Urinary bladder (tissue), 4 donors: ENCODE measurements around the gene UBC. TPM values are rescaled to one million over a fixed set of nuclear protein-coding genes. Genes with fewer than 3 reads are reported as not detected.

ENCODE experiments used
- DNase-seq: peaks from one replicate; pipeline ENCODE4 v3.0.0-alpha.2; 2015; ENCODE audit errors: extremely low spot score
- H3K27ac ChIP-seq: one replicate; pipeline ENCODE4 v1.5.1; 2013; ENCODE audit warnings: low read depth, mild to moderate bottlenecking, moderate library complexity
- H3K36me3 ChIP-seq: one replicate; pipeline ENCODE4 v1.6.1; 2013; ENCODE audit warnings: mild to moderate bottlenecking, moderate library complexity; ENCODE audit not compliant: insufficient read depth
- H3K4me1 ChIP-seq: one replicate; pipeline ENCODE4 v1.6.1; 2013; ENCODE audit warnings: mild to moderate bottlenecking, moderate library complexity; ENCODE audit not compliant: insufficient read depth
- H3K4me3 ChIP-seq: one replicate; pipeline ENCODE4 v1.5.1; 2013; ENCODE audit warnings: low read depth, low read length
- WGBS: extraction: QIAGEN DNeasy Blood & Tissue Kit; methylation state at CpG from one replicate; pipeline ENCODE4 v1.1.7; 2013; 5-methylcytosine and 5-hydroxymethylcytosine counted together
- polyA plus RNA-seq: library from polyadenylated mRNA; stranded (reverse); fragments of 200-250 nt; gene quantifications from one replicate; pipeline ENCODE4 v1.2.3, GENCODE V29; 2013
- total RNA-seq: library from RNA; depleted of rRNA; stranded (reverse); fragments of >200 nt; gene quantifications from one replicate; pipeline ENCODE4 v1.2.3, GENCODE V29; 2014
- donor health status: healthy with polysubstance abuse.
- donor health status: healthy.

The UBC gene
- total and polyA plus RNA-seq, 2 donors = 857 to 1,396 TPM

DNA sequence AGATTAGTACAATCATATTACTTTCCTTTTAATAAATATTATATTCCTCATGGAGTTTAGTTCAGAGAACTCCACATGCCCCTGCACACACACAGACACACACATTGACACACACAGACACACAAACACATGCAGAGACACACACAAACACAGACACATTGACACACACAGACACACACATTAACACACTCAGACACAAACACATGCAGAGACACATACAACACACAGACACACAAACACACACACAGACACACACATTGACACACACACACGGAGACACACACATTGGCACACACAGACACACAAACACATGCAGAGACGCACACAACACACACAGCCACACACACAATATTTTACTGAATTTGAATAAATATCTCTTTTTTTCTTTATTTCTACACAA lies 38.3 kb downstream of the UBC start:
- Histone ChIP-seq H3K36me3 (no peaks in the 10 kb centered on the region), H3K4me3 (no peak overlapping the region), H3K27ac (no peak overlapping the region), H3K4me1 (no peaks in the 10 kb centered on the region)
- DNase-seq = no peak
- 93% methylated on average over 2 of the region's 2 CpGs for WGBS

DNA sequence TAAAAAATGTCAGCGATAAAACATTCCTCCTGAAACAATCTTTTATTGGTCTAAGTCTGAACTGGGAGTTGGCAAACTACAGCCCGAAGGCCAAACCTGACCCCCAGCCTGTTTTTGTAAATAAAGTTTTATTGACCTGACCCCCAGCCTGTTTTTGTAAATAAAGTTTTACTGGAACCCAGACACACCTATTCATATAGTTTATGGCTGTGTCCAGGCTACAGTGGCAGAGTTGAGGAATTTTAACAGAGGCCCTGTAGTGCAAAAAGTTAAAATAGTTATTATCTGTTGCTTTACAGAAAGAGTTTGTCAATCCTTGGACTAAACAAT lies 38.7 kb downstream of the UBC start:
- no peak for DNase-seq
- no peaks in the 10 kb centered on the region for H3K36me3 ChIP-seq
- H3K4me1 ChIP-seq = no peaks in the 10 kb centered on the region
- 59% methylated on average over 2 of the region's 2 CpGs for WGBS
- no peak overlapping the region for H3K4me3 ChIP-seq
- H3K27ac ChIP-seq = no peak overlapping the region

DNA sequence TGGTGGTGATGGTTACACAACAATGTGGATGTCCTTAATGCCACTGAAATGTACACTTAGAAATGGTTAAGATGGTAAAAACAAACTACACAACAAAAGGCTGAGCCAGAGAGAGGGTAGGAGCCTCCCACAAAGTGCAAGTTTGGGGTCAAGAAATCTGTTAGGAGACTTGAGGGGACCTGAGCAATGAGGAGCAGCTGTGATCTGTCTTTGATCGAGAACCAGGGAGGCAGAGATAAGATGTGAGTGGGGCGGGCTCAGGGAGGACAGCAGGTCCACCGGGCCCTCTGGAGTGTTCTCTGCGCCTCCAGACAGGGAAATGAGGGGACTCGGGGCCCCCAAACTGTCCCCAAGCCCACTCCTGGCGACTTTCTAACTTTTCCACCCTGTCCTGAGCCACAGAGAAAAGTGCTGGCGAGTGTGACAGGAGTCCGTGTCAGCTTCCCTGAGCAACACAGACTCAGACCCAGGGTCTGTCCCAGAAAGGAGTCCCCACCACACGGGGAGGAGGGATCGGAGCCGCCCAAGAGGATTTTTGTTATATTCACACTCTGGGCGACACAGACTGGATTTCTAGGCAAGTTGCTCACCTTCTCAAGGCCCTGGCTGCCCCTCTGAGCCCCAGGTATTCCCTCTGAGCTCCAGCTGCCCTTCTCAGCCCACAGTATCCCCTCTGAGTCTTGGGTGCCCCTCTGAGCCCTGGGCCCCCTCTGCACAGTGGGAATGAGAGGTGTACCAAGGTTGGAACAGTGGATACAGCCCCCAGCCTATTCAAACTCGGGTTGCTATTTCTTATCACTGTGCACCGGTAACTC lies 39.3 kb downstream of the UBC start:
- Histone ChIP-seq H3K4me3 (no peak overlapping the region), H3K36me3 (no peaks in the 10 kb centered on the region), H3K4me1 (no peaks in the 10 kb centered on the region), H3K27ac (no peak overlapping the region)
- 64% methylated on average over 14 of the region's 14 CpGs for WGBS
- no peak for DNase-seq

DNA sequence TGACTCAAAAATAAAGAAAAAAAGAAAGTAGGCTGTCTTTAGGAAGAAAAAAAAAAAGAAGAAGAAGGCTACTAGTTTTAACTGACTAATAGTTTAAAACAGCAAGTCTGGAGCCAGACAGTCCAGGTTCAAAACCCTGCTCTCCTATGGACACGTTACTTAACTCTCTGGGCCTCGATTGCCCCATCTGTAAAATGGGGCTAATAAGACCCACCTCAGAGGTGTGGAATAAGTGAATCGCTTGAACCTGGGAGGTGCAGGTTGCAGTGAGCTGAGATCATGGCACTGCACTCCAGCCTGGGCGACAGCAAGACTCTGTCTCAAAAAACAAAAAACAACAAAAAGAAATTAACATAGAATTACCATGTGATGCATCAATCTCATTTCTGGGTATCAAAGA lies 40.3 kb downstream of the UBC start:
- Histone ChIP-seq H3K36me3 (no peaks in the 10 kb centered on the region), H3K4me3 (no peak overlapping the region), H3K27ac (no peak overlapping the region), H3K4me1 (no peaks in the 10 kb centered on the region)
- no peak for DNase-seq
- WGBS = 96% methylated on average over 4 of the region's 4 CpGs

DNA sequence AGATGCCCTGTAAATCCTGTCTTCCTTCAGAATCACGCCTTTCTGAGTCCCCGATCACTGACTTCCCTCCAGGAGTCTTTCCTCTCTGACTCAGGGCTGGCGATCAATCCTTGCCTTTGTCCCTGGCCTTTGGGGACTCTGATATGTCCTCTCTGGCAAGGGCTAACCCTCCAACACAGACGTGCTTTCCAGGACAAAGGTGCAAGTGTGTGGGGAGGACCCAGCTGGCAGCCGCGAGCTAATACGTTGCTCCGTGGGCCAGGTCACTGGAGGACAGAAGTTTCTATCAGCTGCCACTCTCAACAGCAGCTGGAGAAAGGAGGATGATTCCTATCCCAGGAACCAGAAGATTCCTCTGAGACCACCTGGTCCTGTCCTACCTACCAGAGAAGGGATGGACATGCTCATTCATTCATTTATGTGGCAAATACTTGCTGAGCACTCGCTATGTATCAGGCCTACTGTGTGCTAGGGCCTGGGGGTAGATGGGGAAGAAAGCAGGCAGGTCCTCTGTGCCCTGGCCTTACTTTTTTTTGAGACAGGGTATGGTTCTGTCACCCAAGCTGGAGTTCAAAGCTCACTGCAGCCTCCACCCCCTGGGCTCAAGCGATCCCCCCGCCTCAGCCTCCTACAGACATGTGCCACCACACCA lies 42.3 kb downstream of the UBC start:
- no peak for DNase-seq
- no peak overlapping the region for H3K4me3 ChIP-seq
- no peak overlapping the region for H3K27ac ChIP-seq
- WGBS = 80% methylated on average over 11 of the region's 11 CpGs
- no peaks in the 10 kb centered on the region for H3K36me3 ChIP-seq
- no peaks in the 10 kb centered on the region for H3K4me1 ChIP-seq

DNA sequence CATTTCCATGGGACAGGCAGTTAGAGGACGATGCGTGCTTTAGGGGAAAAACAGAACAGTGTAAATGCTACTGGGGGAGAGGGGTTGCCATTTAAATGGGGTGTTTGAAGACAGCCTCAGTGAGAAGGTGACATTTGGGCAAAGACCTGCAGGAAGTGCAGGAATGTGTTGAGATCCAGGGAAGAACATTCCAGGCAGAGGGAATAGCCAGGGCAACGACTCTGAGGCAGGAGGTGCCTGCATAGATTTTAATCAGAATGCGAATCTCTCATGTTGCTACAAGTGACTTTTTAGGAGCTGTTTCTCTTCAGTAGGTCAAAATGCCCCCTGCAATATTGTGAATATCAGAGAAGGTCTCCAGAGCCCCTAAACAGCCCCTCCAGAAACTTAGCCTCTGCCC lies 43.2 kb downstream of the UBC start:
- H3K4me3 ChIP-seq = no peak overlapping the region
- no peaks in the 10 kb centered on the region for H3K36me3 ChIP-seq
- DNase-seq = no peak

DNA sequence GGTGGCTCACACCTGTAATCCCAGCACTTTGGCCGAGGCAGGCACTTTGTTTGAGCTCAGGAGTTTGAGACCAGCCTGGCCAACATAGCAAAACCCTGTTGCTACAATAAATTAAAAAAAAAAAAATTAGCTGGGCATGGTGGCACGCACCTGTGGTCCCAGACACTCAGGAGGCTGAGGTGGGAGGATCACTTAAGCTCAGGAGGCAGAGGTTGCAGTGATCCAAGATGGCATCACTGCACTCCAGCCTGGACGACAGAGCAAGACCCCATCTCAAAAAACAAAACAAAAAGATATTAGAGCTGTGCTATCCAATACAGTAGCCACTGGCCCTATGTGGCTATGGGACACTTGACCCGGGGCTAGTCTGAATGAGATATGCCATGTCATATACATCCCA lies 43.9 kb downstream of the UBC start:
- no peaks in the 10 kb centered on the region for H3K36me3 ChIP-seq
- WGBS = 95% methylated on average over 4 of the region's 4 CpGs
- no peak overlapping the region for H3K4me3 ChIP-seq
- DNase-seq = no peak
- no peak overlapping the region for H3K27ac ChIP-seq
- no peaks in the 10 kb centered on the region for H3K4me1 ChIP-seq

More for the DNA sequence above, 43.2 kb downstream of the UBC start:
- H3K27ac ChIP-seq = no peak overlapping the region
- 83% methylated on average over 4 of the region's 4 CpGs for WGBS
- no peaks in the 10 kb centered on the region for H3K4me1 ChIP-seq

DNA sequence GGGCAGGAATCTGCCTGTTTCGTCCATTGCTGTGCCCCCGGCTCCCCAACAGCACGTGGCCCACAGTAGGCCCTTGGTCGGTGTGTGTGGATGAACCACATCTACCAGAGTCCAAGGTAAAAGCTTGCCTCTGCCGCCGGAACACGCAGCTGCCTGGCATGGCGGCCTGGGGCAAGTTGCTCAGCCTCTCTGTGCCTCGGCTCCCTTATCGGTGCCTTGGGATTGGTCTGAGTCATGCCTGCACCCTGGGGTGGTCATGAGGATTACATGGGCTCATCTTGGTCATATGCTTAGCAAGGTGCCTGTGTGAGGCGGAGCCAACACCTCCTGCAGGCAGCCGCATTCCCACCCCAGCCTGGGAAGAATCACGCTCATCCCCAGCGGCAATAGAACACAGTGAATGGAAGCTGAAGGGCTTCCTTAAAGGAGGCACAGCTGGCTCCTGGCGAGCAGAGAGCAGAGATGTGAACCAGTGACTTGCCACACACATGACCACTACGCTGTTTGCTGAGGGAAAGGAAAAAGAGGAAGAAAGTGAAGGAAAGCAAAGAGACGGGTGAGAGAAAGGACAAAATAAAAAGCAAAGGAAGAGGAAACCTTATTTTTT lies 45.3 kb downstream of the UBC start:
- Histone ChIP-seq H3K36me3 (no peaks in the 10 kb centered on the region), H3K4me3 (no peak overlapping the region), H3K27ac (no peak overlapping the region), H3K4me1 (no peaks in the 10 kb centered on the region)
- 76% methylated on average over 17 of the region's 17 CpGs for WGBS
- DNase-seq = no peak

DNA sequence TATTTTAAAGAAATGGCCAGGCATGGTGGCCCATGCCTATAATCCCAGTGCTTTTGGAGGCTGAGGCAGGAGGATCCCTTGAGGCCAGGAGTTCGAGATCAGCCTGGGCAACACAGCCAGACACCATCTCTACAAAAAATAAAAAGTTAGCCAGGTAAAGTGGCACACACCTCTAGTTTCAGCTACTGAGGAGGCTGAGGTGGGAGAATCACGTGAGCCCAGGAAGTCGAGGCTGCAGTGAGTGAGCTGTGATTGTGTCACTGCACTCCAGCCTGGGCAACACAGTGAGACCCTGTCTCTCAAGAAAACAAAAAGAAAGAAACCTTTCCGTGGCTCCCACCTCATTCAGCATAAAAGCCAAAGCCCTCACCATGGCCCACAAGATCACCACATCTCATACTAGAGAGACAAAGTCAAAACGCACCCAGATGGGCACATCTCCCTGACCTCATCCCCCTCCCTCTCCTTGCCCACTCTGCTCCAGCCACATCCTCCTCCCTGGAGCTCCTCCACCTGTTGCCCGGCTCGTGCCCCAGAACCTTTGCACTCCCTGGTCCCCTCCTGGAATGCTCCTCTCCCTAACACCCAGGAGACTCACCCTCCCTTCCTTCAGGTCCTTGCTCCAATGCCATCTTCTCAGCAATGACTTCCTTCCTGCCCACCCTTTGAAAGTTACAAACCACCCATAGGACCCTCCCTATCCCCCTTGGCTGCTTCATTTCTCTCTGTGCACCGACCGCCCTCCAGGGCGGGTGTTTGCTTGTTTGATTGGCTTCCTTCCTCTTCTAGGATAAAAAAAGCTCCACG lies 46.0 kb downstream of the UBC start:
- no peaks in the 10 kb centered on the region for H3K36me3 ChIP-seq
- no peak overlapping the region for H3K4me3 ChIP-seq
- DNase-seq = no peak
- no peak overlapping the region for H3K27ac ChIP-seq
- WGBS = 71% methylated on average over 11 of the region's 11 CpGs
- H3K4me1 ChIP-seq = no peaks in the 10 kb centered on the region

DNA sequence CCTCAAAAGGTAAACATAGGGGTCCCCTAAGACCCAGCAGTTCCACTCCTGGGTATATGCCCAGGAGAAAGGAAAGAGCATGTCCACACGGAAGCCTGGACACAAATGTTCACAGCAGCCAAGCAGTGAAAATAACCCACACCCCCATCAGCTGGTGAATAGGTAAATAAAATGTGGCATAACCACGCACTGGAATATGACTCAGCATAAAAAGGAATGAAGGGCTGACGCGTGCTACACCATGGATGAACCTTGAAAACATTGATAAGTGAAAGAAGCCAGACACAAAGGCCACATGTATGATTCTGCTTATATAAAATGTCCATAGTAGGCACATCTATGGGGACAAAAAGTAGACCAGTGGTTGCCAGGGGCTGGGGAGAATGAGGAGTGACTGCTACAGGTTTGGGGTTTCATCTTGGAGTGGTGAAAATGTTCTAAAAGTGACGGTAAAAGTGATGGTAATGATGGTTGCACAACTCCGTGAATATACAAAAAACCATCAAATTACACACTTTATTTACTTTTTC lies 47.0 kb downstream of the UBC start:
- Histone ChIP-seq H3K4me1 (peaks cover 2% of the 10 kb centered on the region), H3K27ac (no peak overlapping the region), H3K36me3 (no peaks in the 10 kb centered on the region), H3K4me3 (no peak overlapping the region)
- no peak for DNase-seq
- WGBS = 59% methylated on average over 6 of the region's 6 CpGs

DNA sequence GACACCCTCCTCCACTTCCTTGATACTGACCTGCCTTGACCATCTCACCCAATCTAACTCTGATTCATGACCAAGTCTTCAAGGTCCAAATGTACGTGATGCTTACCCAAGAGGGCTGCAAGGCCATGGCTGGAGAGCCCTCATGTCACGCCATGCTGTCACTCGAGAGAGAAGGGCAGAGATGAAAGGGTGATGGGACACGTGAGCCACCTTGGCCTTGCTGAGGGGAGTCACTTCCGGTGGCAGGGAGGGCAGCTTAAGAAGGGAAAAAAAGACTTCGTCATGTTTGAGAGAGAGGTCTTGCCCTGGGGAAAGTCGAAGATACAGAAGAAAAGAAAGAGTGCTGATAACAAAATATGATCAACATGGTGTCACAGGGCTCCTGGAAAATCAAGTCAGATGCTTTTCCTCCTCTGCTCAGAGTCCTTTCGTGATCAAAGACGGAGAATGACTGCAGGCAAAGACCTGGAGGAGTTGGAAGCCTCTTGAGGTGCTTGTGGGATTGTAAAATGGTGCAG lies 47.5 kb downstream of the UBC start:
- no peak for DNase-seq
- H3K27ac ChIP-seq = no peak overlapping the region
- H3K4me1 ChIP-seq = peaks cover 2% of the 10 kb centered on the region
- H3K36me3 ChIP-seq = no peaks in the 10 kb centered on the region
- no peak overlapping the region for H3K4me3 ChIP-seq
- 86% methylated on average over 9 of the region's 9 CpGs for WGBS

DNA sequence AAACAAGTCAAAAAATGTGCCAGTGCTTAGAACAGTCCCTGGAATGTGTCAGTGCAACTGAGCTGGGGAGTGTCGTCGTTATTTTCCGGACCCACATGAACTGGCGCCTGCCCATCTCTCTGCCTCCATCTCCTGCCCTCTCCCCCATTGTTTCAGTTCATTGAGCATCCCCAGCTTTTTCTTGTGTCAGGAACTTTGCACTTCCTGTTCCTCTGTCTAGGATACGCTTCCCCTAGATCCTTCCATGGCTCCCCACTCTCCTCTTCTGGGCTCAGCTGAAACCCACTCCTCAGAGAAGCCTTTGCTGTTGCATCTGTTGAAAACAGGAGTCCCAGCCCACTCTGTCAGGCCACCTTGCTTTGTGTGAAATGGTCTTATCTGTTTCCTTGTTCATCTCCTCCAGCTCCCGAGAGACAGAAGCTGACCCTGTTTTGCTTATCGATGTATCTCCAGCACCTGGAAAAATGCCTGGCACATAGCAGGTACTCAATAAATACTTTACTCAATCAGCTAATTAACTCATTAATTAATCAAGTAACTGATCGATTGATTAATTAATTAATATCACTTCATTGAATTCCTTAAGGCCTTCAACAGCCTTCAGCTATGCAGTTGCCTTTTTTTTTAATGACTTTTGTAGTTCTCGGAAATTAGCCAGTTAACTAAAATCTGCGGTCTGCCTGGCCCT lies 48.1 kb downstream of the UBC start:
- WGBS = 89% methylated on average over 10 of the region's 10 CpGs
- no peak overlapping the region for H3K27ac ChIP-seq
- H3K4me3 ChIP-seq = no peak overlapping the region
- peaks cover 2% of the 10 kb centered on the region for H3K4me1 ChIP-seq
- no peak for DNase-seq
- H3K36me3 ChIP-seq = no peaks in the 10 kb centered on the region

DNA sequence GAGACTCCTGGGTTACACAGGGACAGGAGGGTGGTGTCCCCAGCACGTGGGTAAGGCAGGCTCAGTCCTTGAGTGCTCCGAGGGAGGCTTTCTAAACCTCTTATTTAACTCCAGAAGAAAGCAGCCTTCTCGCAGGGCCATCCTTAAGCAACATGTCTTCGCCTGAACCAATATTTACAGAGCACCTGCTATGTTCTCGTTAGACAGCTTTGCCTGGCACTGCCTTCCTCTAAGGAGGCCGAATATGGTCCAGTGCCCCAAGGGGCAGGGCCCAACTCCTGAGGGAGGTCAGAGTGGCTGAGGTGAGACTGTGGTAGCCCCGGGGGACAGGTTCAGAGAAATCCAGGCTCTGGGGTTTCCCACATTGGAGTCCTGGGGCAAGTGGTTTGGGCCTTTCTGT lies 48.7 kb downstream of the UBC start:
- Histone ChIP-seq H3K4me1 (peaks cover 2% of the 10 kb centered on the region), H3K36me3 (no peaks in the 10 kb centered on the region), H3K27ac (no peak overlapping the region), H3K4me3 (no peak overlapping the region)
- no peak for DNase-seq
- WGBS = 79% methylated on average over 7 of the region's 7 CpGs
